ENCODE measurements around the gene HP. TPM values are rescaled to one million over a fixed set of nuclear protein-coding genes. Genes with fewer than 3 reads are reported as not detected.

The HP gene
- total and polyA plus RNA-seq, 2 donors (not counting 1 experiment from before 2014, with no cell fraction given), result not detected

DNA sequence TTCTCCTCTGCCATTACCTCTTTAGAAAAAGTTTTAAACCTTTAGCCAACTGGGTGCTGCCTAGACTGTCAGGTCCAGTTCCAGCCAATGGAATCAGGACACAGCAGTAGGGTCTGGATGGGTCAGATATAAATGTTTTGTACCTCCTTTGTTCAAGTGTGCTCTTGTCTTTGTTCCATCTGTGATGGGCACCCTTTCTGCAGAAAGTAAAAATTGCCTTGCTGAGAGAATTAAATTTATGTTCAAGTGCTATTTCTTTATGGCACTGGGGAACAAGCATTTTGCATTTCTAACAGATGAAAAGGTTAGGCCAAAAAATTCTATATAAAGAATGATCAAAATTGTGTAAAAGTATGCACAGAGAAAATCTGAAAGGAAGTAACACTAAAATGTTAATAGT lies 5.2 kb upstream of the HP start:
- no peak overlapping the region for H3K4me3 Mint-ChIP-seq
- H3K4me1 ChIP-seq (ENCODE audit: control insufficient read depth in 2 of 2, insufficient read depth in 2 of 2, low read length in 2 of 2), result no peaks in the 10 kb centered on the region
- H3K27me3 Mint-ChIP-seq, result no peaks in the 10 kb centered on the region
- no peak overlapping the region for H3K4me3 ChIP-seq (ENCODE audit: control extremely low read depth in 1 of 5, extremely low read depth in 1 of 5, insufficient read depth in 1 of 5, low read depth in 2 of 5, low read length in 4 of 5)
- H3K9ac ChIP-seq (ENCODE audit: low read length), result no peak overlapping the region
- intact Hi-C loops (cut with micrococcal nuclease), result no loop called here
- no peaks in the 10 kb centered on the region for H3K79me2 ChIP-seq (ENCODE audit: control insufficient read depth, insufficient read depth, low read length)
- H3K27ac ChIP-seq (ENCODE audit: low read length in 2 of 2), result no peak overlapping the region
- H2AFZ ChIP-seq (ENCODE audit: insufficient read depth, low read depth, low read length, poor library complexity, severe bottlenecking), result no peak overlapping the region
- peaks cover 9% of the 10 kb centered on the region for H3K9me3 Mint-ChIP-seq (ENCODE audit: insufficient read depth)
- no peak overlapping the region for H3K4me2 ChIP-seq (replicated peaks; ENCODE audit: low read depth, low read length, poor library complexity, severe bottlenecking)
- peaks cover 0 to 12% (median 8%) of the 10 kb centered on the region in 3 donors for H3K9me3 ChIP-seq (ENCODE audit: control extremely low read depth in 1 of 3, control insufficient read depth in 2 of 3, insufficient read depth in 1 of 3, low read length in 2 of 3)
- no peaks in the 10 kb centered on the region for H3K4me1 Mint-ChIP-seq
- H3K27me3 ChIP-seq (replicated peaks in 1 of 4; ENCODE audit: control extremely low read depth in 1 of 4, control insufficient read depth in 3 of 4, insufficient read depth in 4 of 4, low read length in 3 of 4), result no peaks in the 10 kb centered on the region
- ATAC-seq (ENCODE audit: low read depth), result no peak
- H3K36me3 ChIP-seq (replicated peaks in 1 of 2; ENCODE audit: control extremely low read depth in 1 of 2, control insufficient read depth in 1 of 2, extremely low read depth in 1 of 2, insufficient read depth in 2 of 2, low read length in 1 of 2), result no peaks in the 10 kb centered on the region
- H3K27ac Mint-ChIP-seq, result no peak overlapping the region
- ChIA-PET POLR2A (no interaction called here), CTCF (no interaction called here)
- no peak for DNase-seq
- TF ChIP-seq, protein P1, sequence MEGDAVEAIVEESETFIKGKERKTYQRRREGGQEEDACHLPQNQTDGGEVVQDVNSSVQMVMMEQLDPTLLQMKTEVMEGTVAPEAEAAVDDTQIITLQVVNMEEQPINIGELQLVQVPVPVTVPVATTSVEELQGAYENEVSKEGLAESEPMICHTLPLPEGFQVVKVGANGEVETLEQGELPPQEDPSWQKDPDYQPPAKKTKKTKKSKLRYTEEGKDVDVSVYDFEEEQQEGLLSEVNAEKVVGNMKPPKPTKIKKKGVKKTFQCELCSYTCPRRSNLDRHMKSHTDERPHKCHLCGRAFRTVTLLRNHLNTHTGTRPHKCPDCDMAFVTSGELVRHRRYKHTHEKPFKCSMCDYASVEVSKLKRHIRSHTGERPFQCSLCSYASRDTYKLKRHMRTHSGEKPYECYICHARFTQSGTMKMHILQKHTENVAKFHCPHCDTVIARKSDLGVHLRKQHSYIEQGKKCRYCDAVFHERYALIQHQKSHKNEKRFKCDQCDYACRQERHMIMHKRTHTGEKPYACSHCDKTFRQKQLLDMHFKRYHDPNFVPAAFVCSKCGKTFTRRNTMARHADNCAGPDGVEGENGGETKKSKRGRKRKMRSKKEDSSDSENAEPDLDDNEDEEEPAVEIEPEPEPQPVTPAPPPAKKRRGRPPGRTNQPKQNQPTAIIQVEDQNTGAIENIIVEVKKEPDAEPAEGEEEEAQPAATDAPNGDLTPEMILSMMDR (IDR thresholded peaks at IDR 0.05), result no peak
- TF ChIP-seq EZH2 (IDR thresholded peaks at IDR 0.05; ENCODE audit: borderline replicate concordance, insufficient read depth, low read depth, low read length, poor library complexity, severe bottlenecking), result no peak
- no peaks in the 10 kb centered on the region for H4K20me1 ChIP-seq (ENCODE audit: control insufficient read depth, insufficient read depth, low read length, poor library complexity, severe bottlenecking)

GRCh38 chr16:72050769-72051464 lies 3.4 kb upstream of the HP start:
- no peaks in the 10 kb centered on the region for H3K4me1 ChIP-seq (ENCODE audit: control insufficient read depth in 2 of 2, insufficient read depth in 2 of 2, low read length in 2 of 2)
- no peak overlapping the region for H3K27ac Mint-ChIP-seq
- peaks cover 9% of the 10 kb centered on the region for H3K9me3 Mint-ChIP-seq (ENCODE audit: insufficient read depth)
- no peaks in the 10 kb centered on the region for H3K36me3 ChIP-seq (replicated peaks in 1 of 2; ENCODE audit: control extremely low read depth in 1 of 2, control insufficient read depth in 1 of 2, extremely low read depth in 1 of 2, insufficient read depth in 2 of 2, low read length in 1 of 2)
- intact Hi-C loops (cut with micrococcal nuclease), result no loop called here
- WGBS (ENCODE audit: insufficient coverage), result 100% methylated on average over 1 of the region's 4 CpGs
- no peaks in the 10 kb centered on the region for H3K79me2 ChIP-seq (ENCODE audit: control insufficient read depth, insufficient read depth, low read length)
- no peaks in the 10 kb centered on the region for H3K4me1 Mint-ChIP-seq
- TF ChIP-seq EZH2 (IDR thresholded peaks at IDR 0.05; ENCODE audit: borderline replicate concordance, insufficient read depth, low read depth, low read length, poor library complexity, severe bottlenecking), result no peak
- TF ChIP-seq, protein P1 (IDR thresholded peaks at IDR 0.05), result no peak
- ATAC-seq (ENCODE audit: low read depth), result no peak
- POLR2A ChIA-PET, result no interaction called here
- DNase-seq, result no peak
- no peak overlapping the region for H3K4me2 ChIP-seq (replicated peaks; ENCODE audit: low read depth, low read length, poor library complexity, severe bottlenecking)
- H3K4me3 ChIP-seq (ENCODE audit: control extremely low read depth in 1 of 5, extremely low read depth in 1 of 5, insufficient read depth in 1 of 5, low read depth in 2 of 5, low read length in 4 of 5), result no peak overlapping the region
- no peak overlapping the region for H3K9ac ChIP-seq (ENCODE audit: low read length)
- CTCF ChIA-PET, result no interaction called here
- no peak overlapping the region for H3K27ac ChIP-seq (ENCODE audit: low read length in 2 of 2)
- peaks cover 0 to 12% (median 8%) of the 10 kb centered on the region in 3 donors for H3K9me3 ChIP-seq (ENCODE audit: control extremely low read depth in 1 of 3, control insufficient read depth in 2 of 3, insufficient read depth in 1 of 3, low read length in 2 of 3)
- no peaks in the 10 kb centered on the region for H4K20me1 ChIP-seq (ENCODE audit: control insufficient read depth, insufficient read depth, low read length, poor library complexity, severe bottlenecking)
- no peak overlapping the region for H2AFZ ChIP-seq (ENCODE audit: insufficient read depth, low read depth, low read length, poor library complexity, severe bottlenecking)
- no peak overlapping the region for H3K4me3 Mint-ChIP-seq
- H3K27me3 ChIP-seq (replicated peaks in 1 of 4; ENCODE audit: control extremely low read depth in 1 of 4, control insufficient read depth in 3 of 4, insufficient read depth in 4 of 4, low read length in 3 of 4), result no peaks in the 10 kb centered on the region
- H3K27me3 Mint-ChIP-seq, result no peaks in the 10 kb centered on the region
